ENCODE results near the gene ZBTB18.

The ZBTB18 gene

GRCh38 chr1:244084763-244085162, 33.7 kb downstream of the ZBTB18 start:
- no peak for TF ChIP-seq CTCF (IDR thresholded peaks at IDR 0.05; ENCODE audit: low read depth, low read length, missing control alignments)
- H3K4me3 ChIP-seq (replicated peaks; ENCODE audit: low read depth, low read length) = no peak overlapping the region
- no peak for DNase-seq (ENCODE audit: extremely low read depth, low read depth)

GRCh38 chr1:244085891-244086290, 34.8 kb downstream of the ZBTB18 start:
- no peak for TF ChIP-seq CTCF (IDR thresholded peaks at IDR 0.05; ENCODE audit: low read depth, low read length, missing control alignments)
- H3K4me3 ChIP-seq (replicated peaks; ENCODE audit: low read depth, low read length) = no peak overlapping the region
- DNase-seq (ENCODE audit: extremely low read depth, low read depth) = no peak

- no peak for TF ChIP-seq CTCF (IDR thresholded peaks at IDR 0.05; ENCODE audit: low read depth, low read length, missing control alignments)
- no peak for DNase-seq (ENCODE audit: extremely low read depth, low read depth)
- H3K4me3 ChIP-seq (replicated peaks; ENCODE audit: low read depth, low read length) = no peak overlapping the region
These were observed 36.0 kb downstream of the ZBTB18 start for GRCh38 chr1:244087021-244087560.

- no peak for TF ChIP-seq CTCF (IDR thresholded peaks at IDR 0.05; ENCODE audit: low read depth, low read length, missing control alignments)
- no peak overlapping the region for H3K4me3 ChIP-seq (replicated peaks; ENCODE audit: low read depth, low read length)
- DNase-seq (ENCODE audit: extremely low read depth, low read depth) = no peak
These were observed 36.5 kb downstream of the ZBTB18 start for GRCh38 chr1:244087611-244088010.

- DNase-seq (ENCODE audit: extremely low read depth, low read depth) = no peak
- no peak overlapping the region for H3K4me3 ChIP-seq (replicated peaks; ENCODE audit: low read depth, low read length)
- TF ChIP-seq CTCF (IDR thresholded peaks at IDR 0.05; ENCODE audit: low read depth, low read length, missing control alignments) = no peak
These were observed 37.1 kb downstream of the ZBTB18 start for GRCh38 chr1:244088161-244088560.

- TF ChIP-seq CTCF (IDR thresholded peaks at IDR 0.05; ENCODE audit: low read depth, low read length, missing control alignments) = no peak
- no peak overlapping the region for H3K4me3 ChIP-seq (replicated peaks; ENCODE audit: low read depth, low read length)
- DNase-seq (ENCODE audit: extremely low read depth, low read depth) = no peak
These were observed 38.5 kb downstream of the ZBTB18 start for GRCh38 chr1:244089561-244089960.

GRCh38 chr1:244090645-244091044, 39.6 kb downstream of the ZBTB18 start:
- no peak for TF ChIP-seq CTCF (IDR thresholded peaks at IDR 0.05; ENCODE audit: low read depth, low read length, missing control alignments)
- H3K4me3 ChIP-seq (replicated peaks; ENCODE audit: low read depth, low read length) = no peak overlapping the region
- no peak for DNase-seq (ENCODE audit: extremely low read depth, low read depth)

Data from HFF-Myc (cell line).